Caco-2 (cell line): ENCODE data around the gene MTO1. TPM values are rescaled to one million over a fixed set of nuclear protein-coding genes. Genes with fewer than 3 reads are reported as not detected.
"Not testable (repeated sequence)": the region's sequence is repeated elsewhere in the genome, so short reads cannot be mapped to it uniquely, and the experiment has no call there.

Experiments
- BruUV-seq: library from RNA; stranded (reverse); fragments of 400-500 nt; replicated peaks from 2 replicates; lab custom pipeline; 2021; lab: Mats Ljungman, UMichigan
- CTCF ChIA-PET: fragments of 300-600 bp; sonication (Branson Sonifier 250); formaldehyde crosslinking; loops from one replicate; lab custom pipeline; 2022; ENCODE audit warnings: antibody characterized with exemption; lab: Charles Lee
- POLR2A ChIA-PET: fragments of 300-600 bp; sonication (Branson Sonifier 250); formaldehyde crosslinking; loops from one replicate; lab custom pipeline; 2022; ENCODE audit warnings: antibody characterized with exemption; lab: Charles Lee
- DNase-seq, 2 experiments: peaks; one replicate each; pipeline versions ENCODE4 v3.0.0 to v3.0.0-alpha.2; 2020 to 2022
- H3K27me3 ChIP-seq: replicated peaks from 2 replicates; pipeline ENCODE4 v1.6.0; 2011; ENCODE audit warnings: low read length; ENCODE audit not compliant: control insufficient read depth, insufficient read depth
- H3K36me3 ChIP-seq: 2 replicates; pipeline ENCODE4 v1.5.1; 2011; ENCODE audit warnings: low read length; ENCODE audit not compliant: control insufficient read depth, insufficient read depth
- H3K4me1 ChIP-seq: fragments of 250-450 bp; sonication (Bioruptor Pico); 2 replicates; pipeline ENCODE4 v1.5.1; 2020; ENCODE audit warnings: mild to moderate bottlenecking
- H3K4me3 ChIP-seq: 2 replicates; pipeline ENCODE4 v1.5.1; 2011; ENCODE audit warnings: low read depth, mild to moderate bottlenecking, control low read depth, low read length
- H3K9me3 ChIP-seq: fragments of 250-450 bp; sonication (Bioruptor Pico); 2 replicates; pipeline ENCODE4 v1.5.1; 2020; ENCODE audit warnings: mild to moderate bottlenecking, moderate library complexity
- H3K27ac Mint-ChIP-seq: one replicate; pipeline ENCODE4 v1.8.0; 2022; ENCODE audit warnings: mixed read lengths; ENCODE audit not compliant: unreplicated experiment
- H3K27me3 Mint-ChIP-seq: one replicate; pipeline ENCODE4 v1.8.0; 2022; ENCODE audit warnings: mixed read lengths; ENCODE audit not compliant: insufficient read depth, unreplicated experiment
- H3K36me3 Mint-ChIP-seq: one replicate; pipeline ENCODE4 v1.8.0; 2022; ENCODE audit warnings: mild to moderate bottlenecking, mixed read lengths; ENCODE audit not compliant: insufficient read depth, unreplicated experiment
- H3K4me1 Mint-ChIP-seq: one replicate; pipeline ENCODE4 v1.8.0; 2022; ENCODE audit warnings: low read depth, mixed read lengths; ENCODE audit not compliant: unreplicated experiment
- H3K4me3 Mint-ChIP-seq: one replicate; pipeline ENCODE4 v1.8.0; 2022; ENCODE audit warnings: mild to moderate bottlenecking, moderate library complexity, mixed read lengths; ENCODE audit not compliant: unreplicated experiment
- H3K9me3 Mint-ChIP-seq: one replicate; pipeline ENCODE4 v1.8.0; 2022; ENCODE audit warnings: mixed read lengths; ENCODE audit not compliant: unreplicated experiment
- intact Hi-C: fragments of 100-400 bp; cut with micrococcal nuclease; formaldehyde crosslinking; loops from one replicate; pipeline ENCODE4 v1.10.0; 2022; ENCODE audit not compliant: unreplicated experiment
- total RNA-seq: library from RNA; stranded (reverse); gene quantifications from 2 replicates; pipeline ENCODE4 v1.2.3, GENCODE V29; 2022
- TF ChIP-seq, protein P1 (sequence below), 2 experiments: fragments of 200-600 bp in 1 of 2; IDR thresholded peaks; 1 replicate in 1 of 2; 2 replicates in 1 of 2; pipeline versions ENCODE4 v1.5.1 to v1.8.0; 2011 to 2022; ENCODE audit warnings: antibody characterized with exemption in 1 of 2, control low read depth in 1 of 2, inconsistent platforms in 1 of 2, low read depth in 1 of 2, low read length in 1 of 2, mild to moderate bottlenecking in 1 of 2, moderate library complexity in 1 of 2; ENCODE audit not compliant: insufficient read depth in 1 of 2, severe bottlenecking in 1 of 2, unreplicated experiment in 1 of 2

MTO1 gene
- total RNA-seq, 1 experiment from 2014 or later: 28.7 TPM

- Mint-ChIP-seq H3K4me3 (no peak overlapping the region), H3K4me1 (no peaks in the 10 kb centered on the region), H3K9me3 (no peaks in the 10 kb centered on the region), H3K36me3 (no peaks in the 10 kb centered on the region), H3K27ac (no peak overlapping the region), H3K27me3 (no peaks in the 10 kb centered on the region)
- Histone ChIP-seq H3K4me3 (no peak overlapping the region), H3K36me3 (no peaks in the 10 kb centered on the region), H3K9me3 (no peaks in the 10 kb centered on the region), H3K27me3 (no peaks in the 10 kb centered on the region), H3K4me1 (peaks cover 6% of the 10 kb centered on the region; the same call in 1 of the 2 replicates)
- TF ChIP-seq, protein P1, sequence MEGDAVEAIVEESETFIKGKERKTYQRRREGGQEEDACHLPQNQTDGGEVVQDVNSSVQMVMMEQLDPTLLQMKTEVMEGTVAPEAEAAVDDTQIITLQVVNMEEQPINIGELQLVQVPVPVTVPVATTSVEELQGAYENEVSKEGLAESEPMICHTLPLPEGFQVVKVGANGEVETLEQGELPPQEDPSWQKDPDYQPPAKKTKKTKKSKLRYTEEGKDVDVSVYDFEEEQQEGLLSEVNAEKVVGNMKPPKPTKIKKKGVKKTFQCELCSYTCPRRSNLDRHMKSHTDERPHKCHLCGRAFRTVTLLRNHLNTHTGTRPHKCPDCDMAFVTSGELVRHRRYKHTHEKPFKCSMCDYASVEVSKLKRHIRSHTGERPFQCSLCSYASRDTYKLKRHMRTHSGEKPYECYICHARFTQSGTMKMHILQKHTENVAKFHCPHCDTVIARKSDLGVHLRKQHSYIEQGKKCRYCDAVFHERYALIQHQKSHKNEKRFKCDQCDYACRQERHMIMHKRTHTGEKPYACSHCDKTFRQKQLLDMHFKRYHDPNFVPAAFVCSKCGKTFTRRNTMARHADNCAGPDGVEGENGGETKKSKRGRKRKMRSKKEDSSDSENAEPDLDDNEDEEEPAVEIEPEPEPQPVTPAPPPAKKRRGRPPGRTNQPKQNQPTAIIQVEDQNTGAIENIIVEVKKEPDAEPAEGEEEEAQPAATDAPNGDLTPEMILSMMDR (IDR thresholded peaks at IDR 0.05; ENCODE audit: insufficient read depth in 1 of 2, low read depth in 1 of 2, low read length in 1 of 2, severe bottlenecking in 1 of 2, unreplicated experiment in 1 of 2): no peak
- intact Hi-C loops: no loop called here
- no peak for DNase-seq
- BruUV-seq: no TSS peak
- ChIA-PET POLR2A (no interaction called here), CTCF (no interaction called here)
Observed at GRCh38 chr6:73534628-73535027, 73.1 kb downstream of the MTO1 start.

DNA sequence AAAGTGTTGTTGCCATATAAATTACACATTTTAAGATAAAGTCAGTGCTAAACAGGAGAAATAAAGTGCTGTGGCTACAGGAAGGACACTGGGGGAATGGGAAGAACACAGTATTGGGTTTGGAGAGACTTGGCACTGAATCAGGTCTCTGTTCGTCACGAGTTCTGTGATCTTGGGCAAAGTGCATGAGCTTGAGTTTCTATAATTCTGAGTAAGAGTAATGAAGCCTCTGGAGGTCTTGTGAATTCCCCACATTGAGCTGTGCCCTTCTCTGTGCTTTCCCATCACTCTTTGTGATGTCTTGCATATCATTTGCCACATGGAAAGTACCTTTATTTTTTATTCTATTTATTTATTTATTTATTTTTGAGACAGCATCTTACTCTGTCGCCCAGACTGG lies 76.1 kb downstream of the MTO1 start:
- Histone ChIP-seq H3K27me3 (no peaks in the 10 kb centered on the region), H3K4me1 (peaks cover 6% of the 10 kb centered on the region; the same call in 1 of the 2 replicates), H3K9me3 (no peaks in the 10 kb centered on the region), H3K4me3 (no peak overlapping the region), H3K36me3 (no peaks in the 10 kb centered on the region)
- Mint-ChIP-seq H3K27me3 (no peaks in the 10 kb centered on the region), H3K4me1 (no peaks in the 10 kb centered on the region), H3K27ac (no peak overlapping the region), H3K4me3 (no peak overlapping the region), H3K36me3 (no peaks in the 10 kb centered on the region), H3K9me3 (no peaks in the 10 kb centered on the region)
- ChIA-PET CTCF (no interaction called here), POLR2A (no interaction called here)
- BruUV-seq: no TSS peak
- TF ChIP-seq, protein P1 (IDR thresholded peaks at IDR 0.05; ENCODE audit: insufficient read depth in 1 of 2, low read depth in 1 of 2, low read length in 1 of 2, severe bottlenecking in 1 of 2, unreplicated experiment in 1 of 2): no peak
- intact Hi-C loops: no loop called here
- DNase-seq: no peak

DNA sequence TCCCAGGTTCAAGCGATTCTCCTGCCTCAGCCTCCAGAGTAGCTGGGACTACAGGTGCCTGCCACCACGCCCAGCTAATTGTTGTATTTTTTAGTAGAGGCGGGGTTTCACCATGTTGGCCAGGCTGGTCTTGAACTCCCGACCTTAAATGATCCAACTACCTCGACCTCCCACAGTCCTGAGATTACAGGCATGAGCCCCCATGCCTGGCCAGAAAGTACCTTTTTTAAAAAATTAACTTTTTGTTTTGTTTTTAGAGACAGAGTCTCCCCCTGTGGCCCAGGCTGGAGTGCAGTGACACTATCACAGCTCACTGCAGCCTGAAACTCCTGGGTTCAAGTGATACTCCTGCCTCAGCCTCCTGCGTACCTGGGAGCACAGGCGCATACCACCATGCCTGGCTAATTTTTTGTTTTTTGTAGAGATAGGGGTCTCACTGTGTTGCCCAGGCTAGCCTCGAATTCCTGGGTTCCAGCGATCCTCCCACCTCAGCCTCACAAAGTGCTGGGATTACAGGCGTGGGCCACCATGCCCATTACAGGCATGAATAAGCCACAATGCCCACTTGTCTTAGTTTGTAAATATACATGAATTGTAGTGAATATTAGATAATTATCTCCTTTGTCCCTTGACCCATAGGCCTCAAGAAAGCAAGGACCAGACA lies 76.7 kb downstream of the MTO1 start:
- no TSS peak for BruUV-seq
- no peaks in the 10 kb centered on the region for H3K27me3 Mint-ChIP-seq
- Histone ChIP-seq H3K4me1 (peaks cover 6% of the 10 kb centered on the region; the same call in 1 of the 2 replicates), H3K9me3 (no peaks in the 10 kb centered on the region), H3K4me3 (no peak overlapping the region), H3K27me3 (no peaks in the 10 kb centered on the region), H3K36me3 (no peaks in the 10 kb centered on the region)
- POLR2A ChIA-PET: no interaction called here
- no peaks in the 10 kb centered on the region for H3K9me3 Mint-ChIP-seq
- intact Hi-C loops: no loop called here
- CTCF ChIA-PET: no interaction called here
- no peaks in the 10 kb centered on the region for H3K36me3 Mint-ChIP-seq
- H3K4me3 Mint-ChIP-seq: no peak overlapping the region
- TF ChIP-seq, protein P1 (IDR thresholded peaks at IDR 0.05; ENCODE audit: insufficient read depth in 1 of 2, low read depth in 1 of 2, low read length in 1 of 2, severe bottlenecking in 1 of 2, unreplicated experiment in 1 of 2): no peak
- no peaks in the 10 kb centered on the region for H3K4me1 Mint-ChIP-seq
- H3K27ac Mint-ChIP-seq: no peak overlapping the region
- DNase-seq: no peak

DNA sequence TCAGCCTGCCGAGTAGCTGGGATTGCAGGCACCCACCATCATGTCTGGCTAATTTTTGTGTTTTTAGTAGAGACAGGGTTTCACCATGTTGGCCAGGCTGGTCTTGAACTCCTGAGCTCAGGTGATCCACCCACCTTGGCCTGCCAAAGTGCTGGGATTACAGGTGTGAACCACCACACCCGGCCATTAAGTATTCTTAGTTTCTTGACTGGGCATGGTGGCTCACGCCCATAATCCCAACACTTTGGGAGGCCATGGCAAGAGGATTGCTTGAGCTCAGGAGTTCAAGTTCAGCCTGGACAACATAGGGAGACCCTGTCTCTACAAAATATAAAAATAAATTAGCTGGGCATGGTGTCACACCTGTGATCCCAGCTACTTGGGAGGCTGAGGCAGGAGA lies 80.9 kb downstream of the MTO1 start:
- H3K4me1 ChIP-seq, H3K27me3 Mint-ChIP-seq, H3K9me3 Mint-ChIP-seq, BruUV-seq, H3K4me3 ChIP-seq, POLR2A ChIA-PET, DNase-seq, intact Hi-C loops, H3K27ac Mint-ChIP-seq, H3K4me3 Mint-ChIP-seq, H3K36me3 Mint-ChIP-seq, H3K9me3 ChIP-seq, CTCF ChIA-PET, H3K27me3 ChIP-seq, H3K4me1 Mint-ChIP-seq, H3K36me3 ChIP-seq: not testable (repeated sequence)
